A549 (cell line): Measurements from ENCODE around the gene NTHL1. TPM values are rescaled to one million over a fixed set of nuclear protein-coding genes. Genes with fewer than 3 reads are reported as not detected.

ENCODE experiments used
- ATAC-seq, 2 experiments: fragments of 200-7000 bp in 1 of 2; fragments of >200 bp in 1 of 2; cut with Nextera tagmentation in 1 of 2; cut with Tn5 transposase in 1 of 2; 3 replicates each; pipeline versions ENCODE4 v1.8.0 to v1.9.1; 2018 to 2020; ENCODE audit warnings: mild to moderate bottlenecking in 1 of 2, moderate library complexity in 1 of 2
- CTCF ChIA-PET: fragments of 300-600 bp; sonication (Branson Sonifier 250); formaldehyde crosslinking; extraction: SDS; loops from one replicate; lab custom pipeline; 2021; ENCODE audit warnings: antibody characterized with exemption, inconsistent platforms; lab: Yijun Ruan, JAX
- POLR2A ChIA-PET: fragments of 350-600 bp; formaldehyde crosslinking; extraction: SDS; loops from one replicate; lab custom pipeline; 2021; ENCODE audit warnings: antibody characterized with exemption, inconsistent platforms; lab: Yijun Ruan, JAX
- DNase-seq, 2 experiments: peaks; one replicate each; pipeline versions ENCODE4 v3.0.0 to v3.0.0-alpha.2; 2011 to 2016; ENCODE audit warnings: low read depth in 1 of 2, low spot score in 1 of 2
- FAIRE-seq: peaks from 2 replicates; lab custom pipeline; 2011; peaks lifted over from hg19 to GRCh38; lab: Jason Lieb, UNC
- H3K27ac ChIP-seq, 2 experiments: fragments of >200 bp; sonication (Bioruptor Twin); formaldehyde crosslinking; 3 replicates each; pipeline ENCODE4 v1.5.1; 2016 to 2017
- H3K4me1 ChIP-seq: fragments of >200 bp; sonication (Bioruptor Twin); formaldehyde crosslinking; 3 replicates; pipeline ENCODE4 v1.6.1; 2016
- H3K4me2 ChIP-seq: fragments of >200 bp; sonication (Bioruptor Twin); formaldehyde crosslinking; 3 replicates; pipeline ENCODE4 v1.6.1; 2016
- H3K4me3 ChIP-seq: fragments of >200 bp; sonication (Bioruptor Twin); formaldehyde crosslinking; 3 replicates; pipeline ENCODE4 v1.5.1; 2016
- H3K9me3 ChIP-seq: fragments of >200 bp; sonication (Bioruptor Twin); formaldehyde crosslinking; 3 replicates; pipeline ENCODE4 v1.6.1; 2016
- BCL3 ChIP-seq: fragments of >200 bp; sonication (Bioruptor Twin); formaldehyde crosslinking; IDR thresholded peaks from 3 replicates; pipeline ENCODE4 v1.6.1; 2016
- CBX8 ChIP-seq: fragments of 200-600 bp; sonication (generic); IDR thresholded peaks from 2 replicates; pipeline ENCODE4 v1.6.1; 2016
- CEBPB ChIP-seq, 2 experiments: fragments of >200 bp in 1 of 2; sonication (Bioruptor Twin) in 1 of 2; formaldehyde crosslinking in 1 of 2; IDR thresholded peaks; 2 replicates each; pipeline ENCODE4 v1.6.1; 2012 to 2016
- CHD2 ChIP-seq: fragments of 150-350 bp; IDR thresholded peaks from 2 replicates; pipeline ENCODE4 v1.6.1; 2014; ENCODE audit warnings: low read length; ENCODE audit not compliant: partially characterized antibody
- CHD4 ChIP-seq: fragments of 200-600 bp; sonication (generic); IDR thresholded peaks from 2 replicates; pipeline ENCODE4 v1.6.1; 2016; ENCODE audit warnings: antibody characterized with exemption, mild to moderate bottlenecking, borderline replicate concordance
- CTCF ChIP-seq: fragments of >200 bp; sonication (Bioruptor Twin); formaldehyde crosslinking; IDR thresholded peaks from 3 replicates; pipeline ENCODE4 v1.5.1; 2016
- EHF ChIP-seq: fragments of 250-450 bp; sonication (Bioruptor Pico); IDR thresholded peaks from 2 replicates; pipeline ENCODE4 v1.5.0; 2020; ENCODE audit warnings: mild to moderate bottlenecking
- FOSL2 ChIP-seq, 2 experiments: fragments of 450-650 bp in 1 of 2; fragments of >200 bp in 1 of 2; sonication (Bioruptor Twin) in 1 of 2; formaldehyde crosslinking; IDR thresholded peaks; 2 replicates each; pipeline versions ENCODE4 v1.5.0 to v1.6.1; 2016 to 2020; ENCODE audit warnings: mild to moderate bottlenecking in 1 of 2, moderate library complexity in 1 of 2
- FOXS1 ChIP-seq: fragments of 250-450 bp; sonication (Bioruptor Pico); IDR thresholded peaks from 2 replicates; pipeline ENCODE4 v1.5.0; 2020; ENCODE audit warnings: mild to moderate bottlenecking, moderate library complexity
- HEYL ChIP-seq: fragments of 250-450 bp; sonication (Bioruptor Pico); IDR thresholded peaks from 2 replicates; pipeline ENCODE4 v1.8.0; 2021; ENCODE audit warnings: mild to moderate bottlenecking, moderate library complexity
- HMGXB4 ChIP-seq: fragments of 250-450 bp; sonication (Bioruptor Pico); IDR thresholded peaks from 2 replicates; pipeline ENCODE4 v1.5.0; 2021; ENCODE audit warnings: mild to moderate bottlenecking, moderate library complexity, borderline replicate concordance
- HOXB13 ChIP-seq: fragments of 250-450 bp; sonication (Bioruptor Pico); IDR thresholded peaks from 2 replicates; pipeline ENCODE4 v1.5.0; 2020; ENCODE audit warnings: low read depth, mild to moderate bottlenecking, moderate library complexity
- KDM1A ChIP-seq: fragments of 200-600 bp; sonication (generic); IDR thresholded peaks from 2 replicates; pipeline ENCODE4 v1.6.1; 2016; ENCODE audit warnings: low read depth, mild to moderate bottlenecking
- MAX ChIP-seq: IDR thresholded peaks from 2 replicates; pipeline ENCODE4 v1.6.1; 2012
- POLR2AphosphoS2 ChIP-seq: conservative IDR thresholded peaks from 2 replicates; pipeline ENCODE4 v1.6.1; 2012; ENCODE audit warnings: low read length, improper control_type of control experiment, inconsistent platforms
- RAD21 ChIP-seq, 2 experiments: fragments of >200 bp in 1 of 2; sonication (Bioruptor Twin) in 1 of 2; formaldehyde crosslinking in 1 of 2; IDR thresholded peaks in 1 of 2; conservative IDR thresholded peaks in 1 of 2; 2 replicates in 1 of 2; 3 replicates in 1 of 2; pipeline ENCODE4 v1.6.1; 2012 to 2018; ENCODE audit warnings: inconsistent platforms in 1 of 2
- RARB ChIP-seq: fragments of 250-450 bp; sonication (Bioruptor Pico); IDR thresholded peaks from 2 replicates; pipeline ENCODE4 v1.8.0; 2021; ENCODE audit warnings: mild to moderate bottlenecking, moderate library complexity
- TP53 ChIP-seq: fragments of 250-450 bp; sonication (Bioruptor Pico); IDR thresholded peaks from 2 replicates; pipeline ENCODE4 v1.5.0; 2021; ENCODE audit warnings: mild to moderate bottlenecking, moderate library complexity
- USF2 ChIP-seq: fragments of 450-650 bp; IDR thresholded peaks from 2 replicates; pipeline ENCODE4 v1.6.1; 2014; ENCODE audit warnings: antibody characterized with exemption
- ZC3H11A ChIP-seq: fragments of 450-650 bp; IDR thresholded peaks from 2 replicates; pipeline ENCODE4 v1.6.1; 2014; ENCODE audit warnings: antibody characterized with exemption, mild to moderate bottlenecking
- ZNF302 ChIP-seq: fragments of 250-450 bp; sonication (Bioruptor Pico); IDR thresholded peaks from 2 replicates; pipeline ENCODE4 v1.9.0; 2021; ENCODE audit warnings: inconsistent platforms, mild to moderate bottlenecking, moderate library complexity
- ZSCAN20 ChIP-seq: fragments of 250-450 bp; sonication (Bioruptor Pico); IDR thresholded peaks from 2 replicates; pipeline ENCODE4 v1.8.0; 2022; ENCODE audit warnings: mild to moderate bottlenecking, moderate library complexity
- WGBS: methylation state at CpG from one replicate; pipeline ENCODE4 v1.1.6; 2017; ENCODE audit errors: missing lambda C conversion rate; 5-methylcytosine and 5-hydroxymethylcytosine counted together
- polyA plus RNA-seq, 4 experiments: library from polyadenylated mRNA; depleted of rRNA in 3 of 4; stranded (reverse); fragments of >200 nt; fragmentation: RNase III in 1 of 4; extraction: RNeasy Plus Mini Kit Qiagen cat#74134 plus additional on column Dnase treatment in 1 of 4; gene quantifications; 2 replicates in 3 of 4; 3 replicates in 1 of 4; pipeline ENCODE4 v1.2.3, GENCODE V29; 2011 to 2017

NTHL1 gene
- polyA plus RNA-seq, 2 of the 4 experiments (the other 2 are of a cell fraction), result 28.8 to 42.3 TPM

GRCh38 chr16:2006317-2006716 is 41.3 kb downstream of the NTHL1 start (continued):
- no peak for TF ChIP-seq FOXS1 (CRISPR knock-in tag)
- TF ChIP-seq, all 56 proteins: peak for 0

- peaks cover 52% of the 10 kb centered on the region for H3K4me1 ChIP-seq
- TF ChIP-seq RAD21 (conservative IDR thresholded peaks at IDR 0.05 in 1 of 2, IDR thresholded peaks at IDR 0.05 in 1 of 2) (peak; percentile 43 to 62), POLR2AphosphoS2 (no peak), CTCF (peak; percentile 14; the same call in 1 of the 3 replicates), HMGXB4 (CRISPR knock-in tag) (no peak), USF2 (no peak), BCL3 (no peak), MAX (no peak)
- TF ChIP-seq, all 56 proteins: peak for 2
- POLR2A ChIA-PET, result no interaction called here
- FAIRE-seq (no peak), ATAC-seq (peak in 1 of 2 experiments; percentile 9; a peak in 2 of 6 replicates), DNase-seq (peak in 1 of 2 experiments; percentile 64)
- Histone ChIP-seq H3K4me2 (no peak overlapping the region), H3K4me3 (no peak overlapping the region), H3K9me3 (no peaks in the 10 kb centered on the region), H3K27ac (peak overlapping the region in 1 of 2 experiments; percentile 19; a peak in 1 of 6 replicates)
- 84% methylated on average over 11 of the region's 21 CpGs for WGBS
- CTCF ChIA-PET, result interaction anchor here (0.9 to 11.3 kb wide), 13 partner anchors 8 to 146 kb away, joined by 3 to 196 read pairs (median 15); partner anchors contain the start of genes GFER, NOXO1, RAB26 and RNF151
Observed at GRCh38 chr16:2005646-2006045, 42.0 kb downstream of the NTHL1 start.

- H3K27ac ChIP-seq, result peak overlapping the region in 1 of 2 experiments; percentile 71; a peak in 2 of 6 replicates
- POLR2A ChIA-PET, result interaction anchor here (1.0 to 1.7 kb wide), 2 partner anchors 34 to 40 kb away, joined by 4 to 11 read pairs; partner anchors contain the start of genes RPS2 and TBL3
- WGBS, result 89% methylated on average over 30 of the region's 34 CpGs
Observed at GRCh38 chr16:2004795-2005517, 42.7 kb downstream of the NTHL1 start.

More at GRCh38 chr16:2004795-2005517, 42.7 kb downstream of the NTHL1 start:
- CTCF ChIA-PET, result interaction anchor here (0.9 to 11.3 kb wide), 29 partner anchors 8 to 228 kb away, joined by 3 to 196 read pairs (median 7); partner anchors contain the start of genes GFER, NOXO1, PKD1 and RAB26
- peak overlapping the region; percentile 78; the same call in 1 of the 3 replicates for H3K4me2 ChIP-seq
- peaks cover 49% of the 10 kb centered on the region for H3K4me1 ChIP-seq
- TF ChIP-seq CHD4 (no peak), ZNF302 (CRISPR knock-in tag) (no peak), CEBPB (IDR thresholded peaks at IDR 0.05) (no peak), HEYL (CRISPR knock-in tag) (no peak), FOSL2 (IDR thresholded peaks at IDR 0.05) (no peak), FOSL2 (CRISPR knock-in tag; IDR thresholded peaks at IDR 0.05) (no peak), HOXB13 (no peak), RARB (no peak), ZSCAN20 (CRISPR knock-in tag) (no peak), ZC3H11A (no peak), MAX (no peak), CBX8 (no peak), KDM1A (no peak), TP53 (CRISPR knock-in tag) (no peak), EHF (no peak), POLR2AphosphoS2 (no peak), CHD2 (no peak)
- no peak overlapping the region for H3K4me3 ChIP-seq
- H3K9me3 ChIP-seq, result no peaks in the 10 kb centered on the region
- ATAC-seq (no peak), DNase-seq (no peak), FAIRE-seq (no peak)
